Mucosa of descending colon (tissue), 3 donors: Measurements from ENCODE around the gene MBNL2. TPM values are rescaled to one million over a fixed set of nuclear protein-coding genes. Genes with fewer than 3 reads are reported as not detected.

Experiments used
- ATAC-seq: fragments of 200-7000 bp; cut with Tn5 transposase; one replicate; pipeline ENCODE4 v1.9.1; 2020; ENCODE audit warnings: mild to moderate bottlenecking, moderate library complexity
- DNase-seq, 3 donors: peaks; one replicate each; pipeline ENCODE4 v3.0.0-alpha.2; 2020
- H3K36me3 ChIP-seq: fragments of 200-600 bp; one replicate; pipeline ENCODE4 v1.8.0; 2021; ENCODE audit warnings: low read depth, mild to moderate bottlenecking
- H3K4me1 ChIP-seq: fragments of 200-600 bp; one replicate; pipeline ENCODE4 v1.8.0; 2021; ENCODE audit warnings: low read depth, mild to moderate bottlenecking
- H3K4me3 ChIP-seq: fragments of 200-600 bp; one replicate; pipeline ENCODE4 v1.8.0; 2021; ENCODE audit warnings: mild to moderate bottlenecking
- H3K9me3 ChIP-seq: fragments of 200-600 bp; one replicate; pipeline ENCODE4 v1.8.0; 2021; ENCODE audit warnings: mild to moderate bottlenecking
- CTCF ChIP-seq: fragments of 200-600 bp; IDR thresholded peaks from one replicate; pipeline ENCODE4 v1.8.0; 2022; ENCODE audit warnings: antibody characterized with exemption, mild to moderate bottlenecking
- intact Hi-C, 2 donors: fragments of 100-400 bp; cut with DNase I in 1 of 2; cut with micrococcal nuclease in 1 of 2; formaldehyde crosslinking; loops; one replicate each; pipeline versions ENCODE4 v1.11.0 to v1.11.1; 2022; cut with DNase I, micrococcal nuclease
- total RNA-seq, 3 donors: library from RNA; stranded (reverse); fragmentation: NEBNext Ultra II Directional in 2 of 3; extraction: Animal tissue kit (Norgen Biotek cat#: 25700) in 2 of 3; gene quantifications; one replicate each; pipeline versions ENCODE4 v1.2.1 to v1.2.4, GENCODE V29; 2021 to 2023
- donor health status: DM: no; HTN: no; CAD: no; lungs with moderate emphysema.
- donor health status: DM: no; HTN: no; CAD: no.
- donor health status: DM: no; HTN: yes; CAD: no.

The MBNL2 gene
- total RNA-seq, 3 donors from 2014 or later = 41.0 to 75.1 (median 47.2) TPM

GRCh38 chr13:97298816-97299215 is 76.7 kb downstream of the MBNL2 start:
- H3K9me3 ChIP-seq = no peaks in the 10 kb centered on the region
- DNase-seq = no peak
- H3K4me3 ChIP-seq = no peak overlapping the region
- intact Hi-C loops = no loop called here
- H3K36me3 ChIP-seq = no peaks in the 10 kb centered on the region
- no peak for ATAC-seq
- peaks cover 6% of the 10 kb centered on the region for H3K4me1 ChIP-seq
- TF ChIP-seq CTCF = no peak

GRCh38 chr13:97300871-97301270 is 78.7 kb downstream of the MBNL2 start:
- no peak for TF ChIP-seq CTCF

GRCh38 chr13:97301382-97302095 is 79.4 kb downstream of the MBNL2 start:
- ATAC-seq = peak; percentile 58
- TF ChIP-seq CTCF = no peak

More at GRCh38 chr13:97300871-97301270, 78.7 kb downstream of the MBNL2 start:
- Histone ChIP-seq H3K4me3 (no peak overlapping the region), H3K9me3 (no peaks in the 10 kb centered on the region), H3K36me3 (no peaks in the 10 kb centered on the region), H3K4me1 (peaks cover 6% of the 10 kb centered on the region)
- ATAC-seq = no peak
- DNase-seq = no peak
- intact Hi-C loops = no loop called here

GRCh38 chr13:97302611-97303010 is 80.5 kb downstream of the MBNL2 start:
- peaks cover 6% of the 10 kb centered on the region for H3K4me1 ChIP-seq
- DNase-seq (no peak), ATAC-seq (peak; percentile 65)
- H3K36me3 ChIP-seq = no peaks in the 10 kb centered on the region
- H3K9me3 ChIP-seq = no peaks in the 10 kb centered on the region
- TF ChIP-seq CTCF = no peak
- intact Hi-C loops = no loop called here
- H3K4me3 ChIP-seq = no peak overlapping the region

More at GRCh38 chr13:97301382-97302095, 79.4 kb downstream of the MBNL2 start:
- no peaks in the 10 kb centered on the region for H3K36me3 ChIP-seq
- H3K4me1 ChIP-seq = peaks cover 6% of the 10 kb centered on the region
- DNase-seq = no peak
- H3K4me3 ChIP-seq = no peak overlapping the region
- intact Hi-C loops = no loop called here
- H3K9me3 ChIP-seq = no peaks in the 10 kb centered on the region

- Histone ChIP-seq H3K36me3 (no peaks in the 10 kb centered on the region), H3K4me3 (no peak overlapping the region), H3K9me3 (no peaks in the 10 kb centered on the region), H3K4me1 (peaks cover 6% of the 10 kb centered on the region)
- TF ChIP-seq CTCF = no peak
- ATAC-seq (no peak), DNase-seq (no peak)
- intact Hi-C loops = no loop called here
Measured at GRCh38 chr13:97306106-97306505, 84.0 kb downstream of the MBNL2 start.
